GM23338 (cell line): ENCODE data around the gene RPH3AL. TPM values are rescaled to one million over a fixed set of nuclear protein-coding genes. Genes with fewer than 3 reads are reported as not detected.

ENCODE experiments used
- ATAC-seq: fragments of 200-7000 bp; cut with Tn5 transposase; 3 replicates; pipeline ENCODE4 v1.9.1; 2020
- DNase-seq: peaks from one replicate; pipeline ENCODE4 v3.0.0-alpha.2; 2015; ENCODE audit warnings: low spot score
- H2AFZ ChIP-seq: fragments of 200-600 bp; sonication (generic); 2 replicates; pipeline ENCODE4 v1.8.0; 2016; ENCODE audit warnings: antibody characterized with exemption, mild to moderate bottlenecking, moderate library complexity
- H3F3A ChIP-seq: fragments of 200-600 bp; sonication (generic); replicated peaks from 2 replicates; pipeline ENCODE4 v1.8.0; 2017; ENCODE audit warnings: antibody characterized with exemption, mixed run types, low read depth
- H3K27ac ChIP-seq: fragments of 200-600 bp; sonication (generic); 2 replicates; pipeline ENCODE4 v1.6.1; 2016; ENCODE audit warnings: low read depth
- H3K27me3 ChIP-seq: fragments of 200-600 bp; sonication (generic); 2 replicates; pipeline ENCODE4 v1.8.0; 2016; ENCODE audit warnings: mild to moderate bottlenecking, mixed run types, moderate library complexity; ENCODE audit not compliant: insufficient read depth
- H3K36me3 ChIP-seq: fragments of 200-600 bp; sonication (generic); 2 replicates; pipeline ENCODE4 v1.8.0; 2016; ENCODE audit warnings: mild to moderate bottlenecking; ENCODE audit not compliant: insufficient read depth
- H3K4me1 ChIP-seq: fragments of 200-600 bp; sonication (generic); 2 replicates; pipeline ENCODE4 v1.8.0; 2016; ENCODE audit warnings: mild to moderate bottlenecking, moderate library complexity; ENCODE audit not compliant: insufficient read depth
- H3K4me2 ChIP-seq: fragments of 200-600 bp; sonication (generic); 2 replicates; pipeline ENCODE4 v1.7.1; 2017; ENCODE audit warnings: mixed run types
- H3K4me3 ChIP-seq: fragments of 200-600 bp; sonication (generic); 2 replicates; pipeline ENCODE4 v1.6.1; 2016; ENCODE audit warnings: mixed run types
- H3K79me2 ChIP-seq: fragments of 200-600 bp; sonication (generic); replicated peaks from 2 replicates; pipeline ENCODE4 v1.8.0; 2017; ENCODE audit warnings: mild to moderate bottlenecking; ENCODE audit not compliant: insufficient read depth
- H3K9me2 ChIP-seq: fragments of 200-600 bp; sonication (generic); 2 replicates; pipeline ENCODE4 v1.8.0; 2017; ENCODE audit not compliant: insufficient read depth
- H4K20me1 ChIP-seq: fragments of 200-600 bp; sonication (generic); replicated peaks from 2 replicates; pipeline ENCODE4 v1.8.0; 2017; ENCODE audit warnings: mild to moderate bottlenecking; ENCODE audit not compliant: insufficient read depth
- H3K27ac Mint-ChIP-seq: 2 replicates; pipeline ENCODE4 v1.8.0; 2020; ENCODE audit warnings: inconsistent platforms, mild to moderate bottlenecking, moderate library complexity, mixed read lengths
- H3K27me3 Mint-ChIP-seq: 3 replicates; pipeline ENCODE4 v1.8.0; 2022; ENCODE audit warnings: low read depth, mild to moderate bottlenecking, moderate library complexity, mixed read lengths, inconsistent platforms; ENCODE audit not compliant: insufficient read depth, poor library complexity
- H3K36me3 Mint-ChIP-seq: 3 replicates; pipeline ENCODE4 v1.8.0; 2021; ENCODE audit warnings: low read depth, mild to moderate bottlenecking, inconsistent platforms, moderate library complexity, mixed read lengths
- H3K4me1 Mint-ChIP-seq: 3 replicates; pipeline ENCODE4 v1.8.0; 2020; ENCODE audit warnings: mild to moderate bottlenecking, inconsistent platforms, mixed read lengths
- H3K4me3 Mint-ChIP-seq: 3 replicates; pipeline ENCODE4 v1.8.0; 2021; ENCODE audit warnings: moderate library complexity, mild to moderate bottlenecking, inconsistent platforms, mixed read lengths
- H3K9me3 Mint-ChIP-seq: 3 replicates; pipeline ENCODE4 v1.8.0; 2020; ENCODE audit warnings: moderate library complexity, mild to moderate bottlenecking, inconsistent platforms, mixed read lengths
- CTCF ChIP-seq, 2 experiments: fragments of 200-600 bp in 1 of 2; sonication (generic) in 1 of 2; conservative IDR thresholded peaks; 2 replicates each; pipeline versions ENCODE4 v1.5.1 to v1.6.1; 2016 to 2017; ENCODE audit warnings: antibody characterized with exemption in 2 of 2, low read depth in 2 of 2, mild to moderate bottlenecking in 2 of 2, moderate library complexity in 1 of 2
- EZH2phosphoT487 ChIP-seq: fragments of 200-600 bp; sonication (generic); IDR thresholded peaks from one replicate; pipeline ENCODE4 v1.8.1; 2018; ENCODE audit warnings: antibody characterized with exemption; ENCODE audit not compliant: unreplicated experiment
- JUNB ChIP-seq: IDR thresholded peaks from one replicate; pipeline ENCODE4 v1.6.1; 2016; ENCODE audit warnings: antibody characterized with exemption; ENCODE audit not compliant: unreplicated experiment
- NANOG ChIP-seq: IDR thresholded peaks from 2 replicates; pipeline ENCODE4 v1.6.1; 2016; ENCODE audit warnings: antibody characterized with exemption, borderline replicate concordance
- POLR2AphosphoS5 ChIP-seq: IDR thresholded peaks from 2 replicates; pipeline ENCODE4 v1.6.1; 2016; ENCODE audit warnings: antibody characterized with exemption, low read depth
- STAT1 ChIP-seq: IDR thresholded peaks from one replicate; pipeline ENCODE4 v1.6.1; 2016; ENCODE audit warnings: antibody characterized with exemption; ENCODE audit not compliant: unreplicated experiment
- ZNF114 ChIP-seq: fragments of 250-450 bp; sonication (Bioruptor Pico); IDR thresholded peaks from 2 replicates; pipeline ENCODE4 v1.5.0; 2020; ENCODE audit warnings: mild to moderate bottlenecking, moderate library complexity
- polyA plus RNA-seq: library from polyadenylated mRNA; unstranded; fragments of >200 nt; fragmentation: Nextera tagmentation; extraction: Ambion mirVana; gene quantifications from 2 replicates; pipeline ENCODE4 v1.2.1, GENCODE V29; 2016
- total RNA-seq: library from RNA; depleted of rRNA; stranded (reverse); fragments of >200 nt; shearing (Covaris generic); gene quantifications from 2 replicates; pipeline ENCODE4 v1.2.3, GENCODE V29; 2014
- TF ChIP-seq, protein P1 (sequence below): IDR thresholded peaks from one replicate; pipeline ENCODE4 v1.6.1; 2018; ENCODE audit warnings: antibody characterized with exemption; ENCODE audit not compliant: unreplicated experiment
- TF ChIP-seq, protein P2 (sequence below): fragments of 250-450 bp; sonication (Bioruptor Pico); IDR thresholded peaks from 2 replicates; pipeline ENCODE4 v1.5.0; 2020; ENCODE audit warnings: mild to moderate bottlenecking, moderate library complexity

The RPH3AL gene
- total and polyA plus RNA-seq, 2 experiments from 2014 or later, result 2.7 to 6.3 TPM

DNA sequence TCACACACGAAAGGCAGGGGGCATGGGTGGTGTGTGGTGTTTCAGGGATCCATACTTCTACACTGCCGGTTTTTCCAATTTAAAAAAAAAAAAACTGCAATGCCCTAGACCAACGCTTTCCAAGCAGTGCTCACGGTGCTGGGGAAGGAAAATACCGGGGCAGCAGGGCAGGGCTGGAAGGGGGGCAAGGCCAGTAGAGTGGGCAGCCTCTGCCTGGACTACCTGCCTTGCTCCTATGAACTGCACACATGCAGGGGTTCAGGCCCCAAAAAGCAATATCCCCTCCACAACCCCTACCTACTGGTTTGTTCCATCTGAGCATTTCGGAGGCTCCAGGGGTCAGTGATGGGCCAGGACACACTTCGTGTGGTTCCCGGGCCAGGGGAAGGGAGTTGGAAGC lies 29.4 kb downstream of the RPH3AL start:
- Histone ChIP-seq H3K36me3 (no peaks in the 10 kb centered on the region), H3K27ac (no peak overlapping the region), H3K4me2 (no peak overlapping the region), H3K9me2 (no peaks in the 10 kb centered on the region), H4K20me1 (no peaks in the 10 kb centered on the region), H2AFZ (no peak overlapping the region), H3K27me3 (no peaks in the 10 kb centered on the region), H3K79me2 (no peaks in the 10 kb centered on the region), H3F3A (no peaks in the 10 kb centered on the region), H3K4me3 (no peak overlapping the region), H3K4me1 (peaks cover 23% of the 10 kb centered on the region; the same call in 1 of the 2 replicates)
- Mint-ChIP-seq H3K4me3 (no peak overlapping the region), H3K4me1 (peaks cover 28% of the 10 kb centered on the region), H3K27me3 (peaks cover 9% of the 10 kb centered on the region), H3K27ac (no peak overlapping the region), H3K36me3 (peaks cover 12% of the 10 kb centered on the region), H3K9me3 (peaks cover 10% of the 10 kb centered on the region)
- DNase-seq (no peak), ATAC-seq (no peak)
- TF ChIP-seq, protein P1, sequence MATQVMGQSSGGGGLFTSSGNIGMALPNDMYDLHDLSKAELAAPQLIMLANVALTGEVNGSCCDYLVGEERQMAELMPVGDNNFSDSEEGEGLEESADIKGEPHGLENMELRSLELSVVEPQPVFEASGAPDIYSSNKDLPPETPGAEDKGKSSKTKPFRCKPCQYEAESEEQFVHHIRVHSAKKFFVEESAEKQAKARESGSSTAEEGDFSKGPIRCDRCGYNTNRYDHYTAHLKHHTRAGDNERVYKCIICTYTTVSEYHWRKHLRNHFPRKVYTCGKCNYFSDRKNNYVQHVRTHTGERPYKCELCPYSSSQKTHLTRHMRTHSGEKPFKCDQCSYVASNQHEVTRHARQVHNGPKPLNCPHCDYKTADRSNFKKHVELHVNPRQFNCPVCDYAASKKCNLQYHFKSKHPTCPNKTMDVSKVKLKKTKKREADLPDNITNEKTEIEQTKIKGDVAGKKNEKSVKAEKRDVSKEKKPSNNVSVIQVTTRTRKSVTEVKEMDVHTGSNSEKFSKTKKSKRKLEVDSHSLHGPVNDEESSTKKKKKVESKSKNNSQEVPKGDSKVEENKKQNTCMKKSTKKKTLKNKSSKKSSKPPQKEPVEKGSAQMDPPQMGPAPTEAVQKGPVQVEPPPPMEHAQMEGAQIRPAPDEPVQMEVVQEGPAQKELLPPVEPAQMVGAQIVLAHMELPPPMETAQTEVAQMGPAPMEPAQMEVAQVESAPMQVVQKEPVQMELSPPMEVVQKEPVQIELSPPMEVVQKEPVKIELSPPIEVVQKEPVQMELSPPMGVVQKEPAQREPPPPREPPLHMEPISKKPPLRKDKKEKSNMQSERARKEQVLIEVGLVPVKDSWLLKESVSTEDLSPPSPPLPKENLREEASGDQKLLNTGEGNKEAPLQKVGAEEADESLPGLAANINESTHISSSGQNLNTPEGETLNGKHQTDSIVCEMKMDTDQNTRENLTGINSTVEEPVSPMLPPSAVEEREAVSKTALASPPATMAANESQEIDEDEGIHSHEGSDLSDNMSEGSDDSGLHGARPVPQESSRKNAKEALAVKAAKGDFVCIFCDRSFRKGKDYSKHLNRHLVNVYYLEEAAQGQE, result no peak
- TF ChIP-seq POLR2AphosphoS5 (no peak), ZNF114 (no peak), CTCF (conservative IDR thresholded peaks at IDR 0.05; ENCODE audit: low read depth in 2 of 2) (no peak), EZH2phosphoT487 (no peak), STAT1 (no peak), JUNB (no peak), NANOG (no peak)

- Mint-ChIP-seq H3K4me3 (no peak overlapping the region), H3K27me3 (peaks cover 9% of the 10 kb centered on the region), H3K9me3 (peaks cover 11% of the 10 kb centered on the region), H3K4me1 (peaks cover 28% of the 10 kb centered on the region), H3K36me3 (peaks cover 14% of the 10 kb centered on the region), H3K27ac (no peak overlapping the region)
- Histone ChIP-seq H2AFZ (no peak overlapping the region), H3K79me2 (no peaks in the 10 kb centered on the region), H4K20me1 (no peaks in the 10 kb centered on the region), H3K4me1 (peaks cover 23% of the 10 kb centered on the region; the same call in 1 of the 2 replicates), H3K9me2 (no peaks in the 10 kb centered on the region), H3K36me3 (no peaks in the 10 kb centered on the region), H3K4me2 (0 out of 2 replicates have a peak overlapping the region, but pooled peaks have one; percentile 8), H3K27me3 (no peaks in the 10 kb centered on the region), H3K27ac (no peak overlapping the region), H3K4me3 (no peak overlapping the region), H3F3A (no peaks in the 10 kb centered on the region)
- ATAC-seq (peak; percentile 14), DNase-seq (no peak)
- TF ChIP-seq, protein P2, sequence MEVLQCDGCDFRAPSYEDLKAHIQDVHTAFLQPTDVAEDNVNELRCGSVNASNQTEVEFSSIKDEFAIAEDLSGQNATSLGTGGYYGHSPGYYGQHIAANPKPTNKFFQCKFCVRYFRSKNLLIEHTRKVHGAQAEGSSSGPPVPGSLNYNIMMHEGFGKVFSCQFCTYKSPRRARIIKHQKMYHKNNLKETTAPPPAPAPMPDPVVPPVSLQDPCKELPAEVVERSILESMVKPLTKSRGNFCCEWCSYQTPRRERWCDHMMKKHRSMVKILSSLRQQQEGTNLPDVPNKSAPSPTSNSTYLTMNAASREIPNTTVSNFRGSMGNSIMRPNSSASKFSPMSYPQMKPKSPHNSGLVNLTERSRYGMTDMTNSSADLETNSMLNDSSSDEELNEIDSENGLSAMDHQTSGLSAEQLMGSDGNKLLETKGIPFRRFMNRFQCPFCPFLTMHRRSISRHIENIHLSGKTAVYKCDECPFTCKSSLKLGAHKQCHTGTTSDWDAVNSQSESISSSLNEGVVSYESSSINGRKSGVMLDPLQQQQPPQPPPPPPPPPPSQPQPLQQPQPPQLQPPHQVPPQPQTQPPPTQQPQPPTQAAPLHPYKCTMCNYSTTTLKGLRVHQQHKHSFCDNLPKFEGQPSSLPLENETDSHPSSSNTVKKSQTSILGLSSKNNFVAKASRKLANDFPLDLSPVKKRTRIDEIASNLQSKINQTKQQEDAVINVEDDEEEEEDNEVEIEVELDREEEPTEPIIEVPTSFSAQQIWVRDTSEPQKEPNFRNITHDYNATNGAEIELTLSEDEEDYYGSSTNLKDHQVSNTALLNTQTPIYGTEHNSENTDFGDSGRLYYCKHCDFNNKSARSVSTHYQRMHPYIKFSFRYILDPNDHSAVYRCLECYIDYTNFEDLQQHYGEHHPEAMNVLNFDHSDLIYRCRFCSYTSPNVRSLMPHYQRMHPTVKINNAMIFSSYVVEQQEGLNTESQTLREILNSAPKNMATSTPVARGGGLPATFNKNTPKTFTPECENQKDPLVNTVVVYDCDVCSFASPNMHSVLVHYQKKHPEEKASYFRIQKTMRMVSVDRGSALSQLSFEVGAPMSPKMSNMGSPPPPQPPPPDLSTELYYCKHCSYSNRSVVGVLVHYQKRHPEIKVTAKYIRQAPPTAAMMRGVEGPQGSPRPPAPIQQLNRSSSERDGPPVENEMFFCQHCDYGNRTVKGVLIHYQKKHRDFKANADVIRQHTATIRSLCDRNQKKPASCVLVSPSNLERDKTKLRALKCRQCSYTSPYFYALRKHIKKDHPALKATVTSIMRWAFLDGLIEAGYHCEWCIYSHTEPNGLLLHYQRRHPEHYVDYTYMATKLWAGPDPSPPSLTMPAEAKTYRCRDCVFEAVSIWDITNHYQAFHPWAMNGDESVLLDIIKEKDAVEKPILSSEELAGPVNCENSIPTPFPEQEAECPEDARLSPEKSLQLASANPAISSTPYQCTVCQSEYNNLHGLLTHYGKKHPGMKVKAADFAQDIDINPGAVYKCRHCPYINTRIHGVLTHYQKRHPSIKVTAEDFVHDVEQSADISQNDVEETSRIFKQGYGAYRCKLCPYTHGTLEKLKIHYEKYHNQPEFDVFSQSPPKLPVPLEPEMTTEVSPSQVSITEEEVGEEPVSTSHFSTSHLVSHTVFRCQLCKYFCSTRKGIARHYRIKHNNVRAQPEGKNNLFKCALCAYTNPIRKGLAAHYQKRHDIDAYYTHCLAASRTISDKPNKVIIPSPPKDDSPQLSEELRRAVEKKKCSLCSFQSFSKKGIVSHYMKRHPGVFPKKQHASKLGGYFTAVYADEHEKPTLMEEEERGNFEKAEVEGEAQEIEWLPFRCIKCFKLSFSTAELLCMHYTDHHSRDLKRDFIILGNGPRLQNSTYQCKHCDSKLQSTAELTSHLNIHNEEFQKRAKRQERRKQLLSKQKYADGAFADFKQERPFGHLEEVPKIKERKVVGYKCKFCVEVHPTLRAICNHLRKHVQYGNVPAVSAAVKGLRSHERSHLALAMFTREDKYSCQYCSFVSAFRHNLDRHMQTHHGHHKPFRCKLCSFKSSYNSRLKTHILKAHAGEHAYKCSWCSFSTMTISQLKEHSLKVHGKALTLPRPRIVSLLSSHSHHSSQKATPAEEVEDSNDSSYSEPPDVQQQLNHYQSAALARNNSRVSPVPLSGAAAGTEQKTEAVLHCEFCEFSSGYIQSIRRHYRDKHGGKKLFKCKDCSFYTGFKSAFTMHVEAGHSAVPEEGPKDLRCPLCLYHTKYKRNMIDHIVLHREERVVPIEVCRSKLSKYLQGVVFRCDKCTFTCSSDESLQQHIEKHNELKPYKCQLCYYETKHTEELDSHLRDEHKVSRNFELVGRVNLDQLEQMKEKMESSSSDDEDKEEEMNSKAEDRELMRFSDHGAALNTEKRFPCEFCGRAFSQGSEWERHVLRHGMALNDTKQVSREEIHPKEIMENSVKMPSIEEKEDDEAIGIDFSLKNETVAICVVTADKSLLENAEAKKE, result no peak
- TF ChIP-seq JUNB, result no peak
Measured at GRCh38 chr17:322006-322780, 30.4 kb downstream of the RPH3AL start.
